WERI-Rb-1 (cell line): ENCODE results near the gene MPPED2.
A peak's percentile ranks its signal among the peaks of the same experiment; 100 is the strongest.

Source experiments
- DNase-seq: peaks from one replicate; pipeline ENCODE4 v3.0.0-alpha.2; 2020
- H3K27ac ChIP-seq: fragments of 250-450 bp; sonication (Bioruptor Pico); 2 replicates; pipeline ENCODE4 v1.5.1; 2020; ENCODE audit warnings: mild to moderate bottlenecking, moderate library complexity
- H3K27me3 ChIP-seq: fragments of 250-450 bp; sonication (Bioruptor Pico); 2 replicates; pipeline ENCODE4 v1.5.1; 2021; ENCODE audit warnings: mild to moderate bottlenecking, low read depth, moderate library complexity; ENCODE audit not compliant: insufficient read depth, severe bottlenecking
- H3K36me3 ChIP-seq: fragments of 250-450 bp; sonication (Bioruptor Pico); 2 replicates; pipeline ENCODE4 v1.5.1; 2020; ENCODE audit warnings: mild to moderate bottlenecking, moderate library complexity
- H3K4me3 ChIP-seq: 2 replicates; pipeline ENCODE4 v1.5.1; 2011; ENCODE audit warnings: low read depth, mild to moderate bottlenecking, control low read depth, low read length
- H3K9me3 ChIP-seq: fragments of 250-450 bp; sonication (Bioruptor Pico); 2 replicates; pipeline ENCODE4 v1.5.1; 2021; ENCODE audit warnings: mild to moderate bottlenecking, moderate library complexity; ENCODE audit not compliant: severe bottlenecking
- TF ChIP-seq, protein P1 (sequence below): IDR thresholded peaks from 2 replicates; pipeline ENCODE4 v1.5.1; 2011; ENCODE audit warnings: low read depth, mild to moderate bottlenecking, control low read depth, inconsistent platforms, low read length

The MPPED2 gene

DNA sequence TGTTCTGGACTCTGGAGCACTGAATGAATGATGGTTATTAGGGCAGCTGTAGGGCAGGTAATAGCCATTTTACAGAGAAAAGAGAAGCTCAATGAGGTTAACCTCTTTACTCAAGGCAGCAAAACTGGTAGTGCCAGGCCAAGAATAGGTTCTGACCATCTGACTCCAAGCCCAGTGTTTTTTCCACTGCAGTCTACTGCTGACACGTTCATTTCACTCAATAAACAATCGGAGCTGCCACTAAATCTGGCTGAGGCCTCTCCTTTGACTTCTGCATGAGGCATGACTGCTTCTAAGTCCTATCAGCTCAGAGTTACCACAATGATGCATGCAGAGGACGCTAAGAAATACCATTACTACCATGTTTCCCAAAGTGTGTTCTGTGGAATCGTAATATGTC, 145.6 kb downstream of the MPPED2 start:
- Histone ChIP-seq H3K9me3 (peaks cover 2% of the 10 kb centered on the region), H3K27me3 (no peaks in the 10 kb centered on the region), H3K36me3 (peaks cover 9% of the 10 kb centered on the region), H3K27ac (no peak overlapping the region), H3K4me3 (no peak overlapping the region)
- TF ChIP-seq, protein P1, sequence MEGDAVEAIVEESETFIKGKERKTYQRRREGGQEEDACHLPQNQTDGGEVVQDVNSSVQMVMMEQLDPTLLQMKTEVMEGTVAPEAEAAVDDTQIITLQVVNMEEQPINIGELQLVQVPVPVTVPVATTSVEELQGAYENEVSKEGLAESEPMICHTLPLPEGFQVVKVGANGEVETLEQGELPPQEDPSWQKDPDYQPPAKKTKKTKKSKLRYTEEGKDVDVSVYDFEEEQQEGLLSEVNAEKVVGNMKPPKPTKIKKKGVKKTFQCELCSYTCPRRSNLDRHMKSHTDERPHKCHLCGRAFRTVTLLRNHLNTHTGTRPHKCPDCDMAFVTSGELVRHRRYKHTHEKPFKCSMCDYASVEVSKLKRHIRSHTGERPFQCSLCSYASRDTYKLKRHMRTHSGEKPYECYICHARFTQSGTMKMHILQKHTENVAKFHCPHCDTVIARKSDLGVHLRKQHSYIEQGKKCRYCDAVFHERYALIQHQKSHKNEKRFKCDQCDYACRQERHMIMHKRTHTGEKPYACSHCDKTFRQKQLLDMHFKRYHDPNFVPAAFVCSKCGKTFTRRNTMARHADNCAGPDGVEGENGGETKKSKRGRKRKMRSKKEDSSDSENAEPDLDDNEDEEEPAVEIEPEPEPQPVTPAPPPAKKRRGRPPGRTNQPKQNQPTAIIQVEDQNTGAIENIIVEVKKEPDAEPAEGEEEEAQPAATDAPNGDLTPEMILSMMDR: no peak
- DNase-seq: no peak

DNA sequence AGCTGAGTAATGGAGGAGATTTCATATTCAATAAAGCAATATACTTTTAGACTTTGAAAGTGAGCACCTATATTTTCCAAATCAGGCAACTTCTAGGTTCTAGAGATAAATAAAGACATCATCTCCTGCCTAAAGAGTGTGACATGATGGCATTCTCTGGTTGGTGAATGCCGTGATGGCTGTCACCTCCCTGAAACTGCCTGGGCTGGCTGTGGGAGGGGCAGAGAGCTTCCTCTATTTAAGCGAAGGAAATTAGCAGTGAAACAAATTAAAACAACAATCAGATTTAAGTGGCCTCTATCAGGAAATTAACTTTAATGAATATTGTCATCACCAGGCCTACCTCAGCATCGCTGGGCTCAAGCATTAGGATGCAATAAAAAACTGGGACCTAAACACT, 149.4 kb downstream of the MPPED2 start:
- Histone ChIP-seq H3K9me3 (peaks cover 2% of the 10 kb centered on the region), H3K36me3 (peaks cover 9% of the 10 kb centered on the region; the same call in 1 of the 2 replicates), H3K4me3 (no peak overlapping the region), H3K27me3 (no peaks in the 10 kb centered on the region), H3K27ac (no peak overlapping the region)
- DNase-seq: no peak
- TF ChIP-seq, protein P1: no peak

DNA sequence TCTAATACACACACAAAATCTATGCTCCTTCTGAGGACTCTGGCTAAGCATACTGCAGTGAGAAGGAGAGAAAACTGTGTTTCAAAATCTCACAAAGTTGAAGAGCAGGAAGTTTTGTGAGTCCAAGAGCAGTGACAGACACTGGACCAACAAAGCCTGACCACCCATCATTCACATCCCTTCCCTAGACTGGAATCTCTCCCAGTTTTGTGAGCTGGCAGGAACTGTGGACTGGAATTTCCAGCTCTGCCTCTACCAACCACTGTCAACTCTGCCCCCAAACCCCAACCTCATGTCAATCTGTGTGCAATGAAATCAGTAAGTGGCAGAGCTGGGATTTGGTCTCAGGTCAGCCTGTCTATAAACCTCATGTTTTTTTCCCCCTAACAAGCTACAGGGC, 150.7 kb downstream of the MPPED2 start:
- Histone ChIP-seq H3K27ac (no peak overlapping the region), H3K9me3 (peaks cover 2% of the 10 kb centered on the region), H3K4me3 (no peak overlapping the region), H3K36me3 (peaks cover 5% of the 10 kb centered on the region; the same call in 1 of the 2 replicates), H3K27me3 (no peaks in the 10 kb centered on the region)
- TF ChIP-seq, protein P1: no peak
- DNase-seq: no peak

DNA sequence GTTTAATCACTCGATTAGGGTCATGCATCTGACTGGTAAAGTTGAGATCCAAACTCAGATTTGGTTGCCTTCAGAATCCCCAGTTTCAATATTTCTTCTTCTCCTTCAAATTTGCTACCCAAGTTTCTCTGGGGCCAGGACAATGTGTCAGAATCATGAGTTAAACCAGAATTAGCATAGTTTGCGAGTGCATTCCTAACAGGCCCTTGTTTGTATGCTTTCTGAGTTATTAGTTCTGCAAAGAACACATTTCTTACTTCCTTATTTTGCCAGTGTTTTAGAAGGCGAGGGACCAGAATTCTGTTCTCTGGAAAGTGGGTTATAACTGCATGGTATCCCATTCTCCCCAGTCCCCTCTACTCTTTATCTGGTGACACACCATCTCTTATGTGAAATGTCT, 151.3 kb downstream of the MPPED2 start:
- peaks cover 3% of the 10 kb centered on the region; the same call in 1 of the 2 replicates for H3K36me3 ChIP-seq
- TF ChIP-seq, protein P1: no peak
- H3K27ac ChIP-seq: no peak overlapping the region
- H3K9me3 ChIP-seq: no peaks in the 10 kb centered on the region
- H3K4me3 ChIP-seq: no peak overlapping the region
- no peak for DNase-seq
- H3K27me3 ChIP-seq: no peaks in the 10 kb centered on the region

DNA sequence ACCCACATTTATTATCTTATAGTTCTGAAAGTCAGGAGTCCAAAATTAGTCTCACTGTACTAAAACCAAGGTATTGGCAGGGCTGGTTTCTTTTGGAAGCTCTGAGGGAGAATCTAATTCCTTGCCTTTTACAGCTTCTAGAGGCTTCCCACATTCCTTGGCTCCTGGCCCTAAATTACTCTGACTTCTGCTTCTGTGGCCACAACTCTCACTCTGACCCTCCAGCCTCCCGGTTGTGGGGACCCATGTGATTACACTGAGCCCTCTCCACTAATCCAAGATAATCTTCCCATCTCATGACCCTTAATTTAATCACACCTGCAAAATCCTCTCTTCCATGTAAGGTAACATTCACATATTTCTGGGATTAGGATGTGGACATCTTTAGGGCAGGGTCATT, 152.3 kb downstream of the MPPED2 start:
- Histone ChIP-seq H3K9me3 (no peaks in the 10 kb centered on the region), H3K4me3 (no peak overlapping the region), H3K36me3 (peaks cover 3% of the 10 kb centered on the region; the same call in 1 of the 2 replicates), H3K27ac (no peak overlapping the region), H3K27me3 (no peaks in the 10 kb centered on the region)
- DNase-seq: peak; percentile 59
- TF ChIP-seq, protein P1: no peak

DNA sequence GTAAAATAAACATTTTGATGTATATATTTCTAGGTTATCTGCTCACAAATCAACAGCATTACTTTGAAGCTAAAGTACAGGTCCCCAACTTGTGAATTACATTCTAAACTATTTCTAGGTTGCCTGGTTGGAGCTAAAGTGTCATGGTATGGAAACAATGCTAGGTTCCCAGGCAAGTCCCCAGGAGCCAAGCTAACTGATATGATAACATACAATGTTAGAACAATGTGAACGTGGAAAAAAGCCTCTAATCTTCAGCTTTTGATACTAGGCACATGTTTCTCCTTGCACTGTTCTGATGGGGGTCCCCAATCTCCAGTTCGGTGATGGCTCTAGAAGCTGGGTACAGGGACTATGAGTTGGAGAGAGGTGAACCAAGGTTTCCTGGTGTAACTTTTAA, 153.4 kb downstream of the MPPED2 start:
- H3K36me3 ChIP-seq: no peaks in the 10 kb centered on the region; the same call in 1 of the 2 replicates
- no peak overlapping the region for H3K27ac ChIP-seq
- no peak for DNase-seq
- H3K27me3 ChIP-seq: no peaks in the 10 kb centered on the region
- no peaks in the 10 kb centered on the region for H3K9me3 ChIP-seq
- no peak overlapping the region for H3K4me3 ChIP-seq
- TF ChIP-seq, protein P1: no peak
